Skeletal muscle cell (primary cell): ENCODE results near the gene ADAD1.
"Not testable (repeated sequence)": the region's sequence is repeated elsewhere in the genome, so short reads cannot be mapped to it uniquely, and the experiment has no call there.

Experiments used
- DNase-seq: peaks from one replicate; pipeline ENCODE4 v3.0.0-alpha.2; 2010; ENCODE audit warnings: low read depth
- H3K4me3 ChIP-seq: 2 replicates; pipeline ENCODE4 v1.5.1; 2011; ENCODE audit warnings: low read depth, mild to moderate bottlenecking, control low read depth, low read length, moderate library complexity

Gene ADAD1

GRCh38 chr4:122378711-122379110, at the start of gene ADAD1:
TSS of gene ADAD1 (plus strand) at chr4:122379011. CDS start at chr4:122380070, 1,059 bp downstream.
- DNase-seq, result no peak
- no peak within 1 kb of the TSS for H3K4me3 ChIP-seq

- DNase-seq, result no peak
- H3K4me3 ChIP-seq, result no peak overlapping the region
Measured at GRCh38 chr4:122329876-122330565, 48.8 kb upstream of the ADAD1 start.

- no peak overlapping the region for H3K4me3 ChIP-seq
- no peak for DNase-seq
Measured at GRCh38 chr4:122331195-122331594, 47.6 kb upstream of the ADAD1 start.

GRCh38 chr4:122334828-122335227, 44.0 kb upstream of the ADAD1 start:
- DNase-seq, result no peak
- no peak overlapping the region for H3K4me3 ChIP-seq

GRCh38 chr4:122341886-122342285, 36.9 kb upstream of the ADAD1 start:
- no peak overlapping the region for H3K4me3 ChIP-seq
- DNase-seq, result peak; percentile 53

GRCh38 chr4:122346036-122346435, 32.8 kb upstream of the ADAD1 start:
- no peak overlapping the region for H3K4me3 ChIP-seq
- DNase-seq, result no peak

- no peak overlapping the region for H3K4me3 ChIP-seq
- DNase-seq, result no peak
Measured at GRCh38 chr4:122346503-122346902, 32.3 kb upstream of the ADAD1 start.

GRCh38 chr4:122356317-122356808, 22.4 kb upstream of the ADAD1 start:
- H3K4me3 ChIP-seq, result no peak overlapping the region
- DNase-seq, result no peak

- DNase-seq, result no peak
- H3K4me3 ChIP-seq, result no peak overlapping the region
Measured at GRCh38 chr4:122360754-122361153, 18.1 kb upstream of the ADAD1 start.

- no peak for DNase-seq
- no peak overlapping the region for H3K4me3 ChIP-seq
Measured at GRCh38 chr4:122364700-122365404, 14.0 kb upstream of the ADAD1 start.

GRCh38 chr4:122368786-122369185, 10.0 kb upstream of the ADAD1 start:
- DNase-seq, H3K4me3 ChIP-seq: not testable (repeated sequence)

- no peak overlapping the region for H3K4me3 ChIP-seq
Measured at GRCh38 chr4:122377352-122377751, 1.5 kb upstream of the ADAD1 start.

GRCh38 chr4:122379239-122379638, 428 bp downstream of the ADAD1 start:
- no peak overlapping the region for H3K4me3 ChIP-seq
- DNase-seq, result no peak

More at GRCh38 chr4:122377352-122377751, 1.5 kb upstream of the ADAD1 start:
- no peak for DNase-seq

- no peak overlapping the region for H3K4me3 ChIP-seq
- DNase-seq, result no peak
Measured at GRCh38 chr4:122383341-122383740, 4.5 kb downstream of the ADAD1 start.

GRCh38 chr4:122384245-122384644, 5.4 kb downstream of the ADAD1 start:
- no peak overlapping the region for H3K4me3 ChIP-seq
- no peak for DNase-seq

GRCh38 chr4:122393276-122393675, 14.5 kb downstream of the ADAD1 start:
- DNase-seq, result no peak
- no peak overlapping the region for H3K4me3 ChIP-seq

- no peak for DNase-seq
- no peak overlapping the region for H3K4me3 ChIP-seq
Measured at GRCh38 chr4:122403861-122404260, 25.1 kb downstream of the ADAD1 start.

- no peak for DNase-seq
- H3K4me3 ChIP-seq, result no peak overlapping the region
Measured at GRCh38 chr4:122412547-122412946, 33.7 kb downstream of the ADAD1 start.

GRCh38 chr4:122423246-122423645, 44.4 kb downstream of the ADAD1 start:
- no peak overlapping the region for H3K4me3 ChIP-seq
- DNase-seq, result peak; percentile 30

- no peak for DNase-seq
- H3K4me3 ChIP-seq, result no peak overlapping the region
Measured at GRCh38 chr4:122431351-122431750, 52.5 kb downstream of the ADAD1 start.

- H3K4me3 ChIP-seq, result no peak overlapping the region
- DNase-seq, result no peak
Measured at GRCh38 chr4:122434285-122434684, 55.5 kb downstream of the ADAD1 start.
